ENCODE data around the gene MDM2. TPM values are rescaled to one million over a fixed set of nuclear protein-coding genes. Genes with fewer than 3 reads are reported as not detected.
A peak's percentile ranks its signal among the peaks of the same experiment; 100 is the strongest.

Gene MDM2
- total and polyA plus RNA-seq, 9 of the 15 experiments (the other 6 are each of a cell fraction or from before 2014, with no cell fraction given) = 13.6 to 100 (median 49.0) TPM

DNA sequence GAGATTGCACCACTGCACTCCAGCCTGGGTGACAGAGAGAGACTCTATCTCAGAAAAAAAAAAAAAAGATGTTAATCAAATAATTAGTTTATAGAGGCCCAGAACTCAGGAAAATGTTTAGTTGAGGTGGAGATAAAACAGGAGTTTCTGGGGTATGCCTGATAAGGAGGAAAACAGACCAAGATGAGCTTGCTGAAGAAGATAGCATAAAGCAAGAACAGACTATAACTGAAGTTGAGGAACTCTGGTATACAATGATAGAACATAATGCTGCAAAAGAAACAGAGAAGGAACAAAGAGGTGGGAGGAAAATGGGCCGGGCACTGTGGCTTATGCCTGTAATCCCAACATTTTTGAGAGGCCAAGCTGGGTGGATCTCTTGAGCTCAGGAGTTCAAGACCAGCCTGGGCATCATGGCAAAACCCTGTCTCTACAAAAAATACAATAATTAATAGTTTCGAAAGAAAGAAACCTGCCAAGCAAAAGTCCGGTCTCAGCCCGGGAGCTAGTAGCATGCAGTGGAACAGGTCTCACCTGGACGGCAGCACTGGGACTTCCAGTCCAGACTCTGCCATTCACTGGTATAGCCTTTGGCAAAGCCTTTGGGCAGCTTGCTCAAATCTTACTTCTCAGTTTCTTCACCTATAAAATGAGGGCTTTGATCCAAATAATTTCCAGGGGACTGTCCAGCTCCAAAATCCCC lies 36.6 kb upstream of the MDM2 start (continued):
- TF ChIP-seq, protein P1, sequence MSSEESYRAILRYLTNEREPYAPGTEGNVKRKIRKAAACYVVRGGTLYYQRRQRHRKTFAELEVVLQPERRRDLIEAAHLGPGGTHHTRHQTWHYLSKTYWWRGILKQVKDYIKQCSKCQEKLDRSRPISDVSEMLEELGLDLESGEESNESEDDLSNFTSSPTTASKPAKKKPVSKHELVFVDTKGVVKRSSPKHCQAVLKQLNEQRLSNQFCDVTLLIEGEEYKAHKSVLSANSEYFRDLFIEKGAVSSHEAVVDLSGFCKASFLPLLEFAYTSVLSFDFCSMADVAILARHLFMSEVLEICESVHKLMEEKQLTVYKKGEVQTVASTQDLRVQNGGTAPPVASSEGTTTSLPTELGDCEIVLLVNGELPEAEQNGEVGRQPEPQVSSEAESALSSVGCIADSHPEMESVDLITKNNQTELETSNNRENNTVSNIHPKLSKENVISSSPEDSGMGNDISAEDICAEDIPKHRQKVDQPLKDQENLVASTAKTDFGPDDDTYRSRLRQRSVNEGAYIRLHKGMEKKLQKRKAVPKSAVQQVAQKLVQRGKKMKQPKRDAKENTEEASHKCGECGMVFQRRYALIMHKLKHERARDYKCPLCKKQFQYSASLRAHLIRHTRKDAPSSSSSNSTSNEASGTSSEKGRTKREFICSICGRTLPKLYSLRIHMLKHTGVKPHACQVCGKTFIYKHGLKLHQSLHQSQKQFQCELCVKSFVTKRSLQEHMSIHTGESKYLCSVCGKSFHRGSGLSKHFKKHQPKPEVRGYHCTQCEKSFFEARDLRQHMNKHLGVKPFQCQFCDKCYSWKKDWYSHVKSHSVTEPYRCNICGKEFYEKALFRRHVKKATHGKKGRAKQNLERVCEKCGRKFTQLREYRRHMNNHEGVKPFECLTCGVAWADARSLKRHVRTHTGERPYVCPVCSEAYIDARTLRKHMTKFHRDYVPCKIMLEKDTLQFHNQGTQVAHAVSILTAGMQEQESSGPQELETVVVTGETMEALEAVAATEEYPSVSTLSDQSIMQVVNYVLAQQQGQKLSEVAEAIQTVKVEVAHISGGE (CRISPR knock-in tag; IDR thresholded peaks at IDR 0.05) = 0 out of 6 replicates have a peak, but pooled peaks of 1 of the 3 experiments have one; percentile 43
- TF ChIP-seq IFI16 (CRISPR knock-in tag; IDR thresholded peaks at IDR 0.05) (no peak), TBL1XR1 (IDR thresholded peaks at IDR 0.05; ENCODE audit: low read length in 2 of 2) (0 out of 4 replicates have a peak, but pooled peaks of 1 of the 2 experiments have one; percentile 31), FOXM1 (IDR thresholded peaks at IDR 0.05; ENCODE audit: low read depth) (peak; percentile 63; the same call in 1 of the 2 replicates), FOXM1 (CRISPR knock-in tag; IDR thresholded peaks at IDR 0.05; ENCODE audit: low read depth) (no peak), KLF13 (tag; IDR thresholded peaks at IDR 0.05; ENCODE audit: borderline replicate concordance, low read depth) (no peak), SOX6 (IDR thresholded peaks at IDR 0.05) (peak; percentile 88), LEF1 (IDR thresholded peaks at IDR 0.05) (0 out of 2 replicates have a peak, but pooled peaks have one; percentile 30), ZNF384 (IDR thresholded peaks at IDR 0.05; ENCODE audit: low read depth, low read length) (peak; percentile 46; the same call in 1 of the 2 replicates), NCOR1 (IDR thresholded peaks at IDR 0.05) (peak; percentile 82), ZNF76 (CRISPR knock-in tag; IDR thresholded peaks at IDR 0.05; ENCODE audit: borderline replicate concordance) (no peak), ADNP (tag; IDR thresholded peaks at IDR 0.05) (peak; percentile 50; the same call in 1 of the 2 replicates), ARID1B (IDR thresholded peaks at IDR 0.05) (peak; percentile 91), TEAD2 (tag; IDR thresholded peaks at IDR 0.05) (no peak), FOSL1 (tag; conservative IDR thresholded peaks at IDR 0.05) (0 out of 2 replicates have a peak, but pooled peaks have one; percentile 4)
- TF ChIP-seq, protein P2, sequence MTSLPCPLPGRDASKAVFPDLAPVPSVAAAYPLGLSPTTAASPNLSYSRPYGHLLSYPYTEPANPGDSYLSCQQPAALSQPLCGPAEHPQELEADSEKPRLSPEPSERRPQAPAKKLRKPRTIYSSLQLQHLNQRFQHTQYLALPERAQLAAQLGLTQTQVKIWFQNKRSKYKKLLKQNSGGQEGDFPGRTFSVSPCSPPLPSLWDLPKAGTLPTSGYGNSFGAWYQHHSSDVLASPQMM (CRISPR knock-in tag; IDR thresholded peaks at IDR 0.05) = no peak
- TF ChIP-seq, protein P3, sequence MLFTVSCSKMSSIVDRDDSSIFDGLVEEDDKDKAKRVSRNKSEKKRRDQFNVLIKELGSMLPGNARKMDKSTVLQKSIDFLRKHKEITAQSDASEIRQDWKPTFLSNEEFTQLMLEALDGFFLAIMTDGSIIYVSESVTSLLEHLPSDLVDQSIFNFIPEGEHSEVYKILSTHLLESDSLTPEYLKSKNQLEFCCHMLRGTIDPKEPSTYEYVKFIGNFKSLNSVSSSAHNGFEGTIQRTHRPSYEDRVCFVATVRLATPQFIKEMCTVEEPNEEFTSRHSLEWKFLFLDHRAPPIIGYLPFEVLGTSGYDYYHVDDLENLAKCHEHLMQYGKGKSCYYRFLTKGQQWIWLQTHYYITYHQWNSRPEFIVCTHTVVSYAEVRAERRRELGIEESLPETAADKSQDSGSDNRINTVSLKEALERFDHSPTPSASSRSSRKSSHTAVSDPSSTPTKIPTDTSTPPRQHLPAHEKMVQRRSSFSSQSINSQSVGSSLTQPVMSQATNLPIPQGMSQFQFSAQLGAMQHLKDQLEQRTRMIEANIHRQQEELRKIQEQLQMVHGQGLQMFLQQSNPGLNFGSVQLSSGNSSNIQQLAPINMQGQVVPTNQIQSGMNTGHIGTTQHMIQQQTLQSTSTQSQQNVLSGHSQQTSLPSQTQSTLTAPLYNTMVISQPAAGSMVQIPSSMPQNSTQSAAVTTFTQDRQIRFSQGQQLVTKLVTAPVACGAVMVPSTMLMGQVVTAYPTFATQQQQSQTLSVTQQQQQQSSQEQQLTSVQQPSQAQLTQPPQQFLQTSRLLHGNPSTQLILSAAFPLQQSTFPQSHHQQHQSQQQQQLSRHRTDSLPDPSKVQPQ (CRISPR knock-in tag; IDR thresholded peaks at IDR 0.05; ENCODE audit: borderline replicate concordance) = no peak
- TF ChIP-seq, protein P4, sequence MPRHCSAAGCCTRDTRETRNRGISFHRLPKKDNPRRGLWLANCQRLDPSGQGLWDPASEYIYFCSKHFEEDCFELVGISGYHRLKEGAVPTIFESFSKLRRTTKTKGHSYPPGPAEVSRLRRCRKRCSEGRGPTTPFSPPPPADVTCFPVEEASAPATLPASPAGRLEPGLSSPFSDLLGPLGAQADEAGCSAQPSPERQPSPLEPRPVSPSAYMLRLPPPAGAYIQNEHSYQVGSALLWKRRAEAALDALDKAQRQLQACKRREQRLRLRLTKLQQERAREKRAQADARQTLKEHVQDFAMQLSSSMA (CRISPR knock-in tag; IDR thresholded peaks at IDR 0.05) = no peak
- TF ChIP-seq, protein P5, sequence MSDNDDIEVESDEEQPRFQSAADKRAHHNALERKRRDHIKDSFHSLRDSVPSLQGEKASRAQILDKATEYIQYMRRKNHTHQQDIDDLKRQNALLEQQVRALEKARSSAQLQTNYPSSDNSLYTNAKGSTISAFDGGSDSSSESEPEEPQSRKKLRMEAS (CRISPR knock-in tag; IDR thresholded peaks at IDR 0.05) = no peak

All from K562 (cell line).